Ureter (tissue), 1 donor: ENCODE data around the gene HIP1. TPM values are rescaled to one million over a fixed set of nuclear protein-coding genes. Genes with fewer than 3 reads are reported as not detected.
"Not testable (repeated sequence)": the region's sequence is repeated elsewhere in the genome, so short reads cannot be mapped to it uniquely, and the experiment has no call there.

ENCODE experiments used
- DNase-seq: peaks from one replicate; pipeline ENCODE4 v3.0.0-alpha.2; 2020; ENCODE audit warnings: low spot score
- total RNA-seq: library from RNA; stranded (reverse); gene quantifications from one replicate; pipeline ENCODE4 v1.2.4, GENCODE V29; 2023
- donor health status: DM: yes; HTN: yes; CAD: no.

The HIP1 gene
- total RNA-seq, 1 donor from 2014 or later = 31.6 TPM

DNA sequence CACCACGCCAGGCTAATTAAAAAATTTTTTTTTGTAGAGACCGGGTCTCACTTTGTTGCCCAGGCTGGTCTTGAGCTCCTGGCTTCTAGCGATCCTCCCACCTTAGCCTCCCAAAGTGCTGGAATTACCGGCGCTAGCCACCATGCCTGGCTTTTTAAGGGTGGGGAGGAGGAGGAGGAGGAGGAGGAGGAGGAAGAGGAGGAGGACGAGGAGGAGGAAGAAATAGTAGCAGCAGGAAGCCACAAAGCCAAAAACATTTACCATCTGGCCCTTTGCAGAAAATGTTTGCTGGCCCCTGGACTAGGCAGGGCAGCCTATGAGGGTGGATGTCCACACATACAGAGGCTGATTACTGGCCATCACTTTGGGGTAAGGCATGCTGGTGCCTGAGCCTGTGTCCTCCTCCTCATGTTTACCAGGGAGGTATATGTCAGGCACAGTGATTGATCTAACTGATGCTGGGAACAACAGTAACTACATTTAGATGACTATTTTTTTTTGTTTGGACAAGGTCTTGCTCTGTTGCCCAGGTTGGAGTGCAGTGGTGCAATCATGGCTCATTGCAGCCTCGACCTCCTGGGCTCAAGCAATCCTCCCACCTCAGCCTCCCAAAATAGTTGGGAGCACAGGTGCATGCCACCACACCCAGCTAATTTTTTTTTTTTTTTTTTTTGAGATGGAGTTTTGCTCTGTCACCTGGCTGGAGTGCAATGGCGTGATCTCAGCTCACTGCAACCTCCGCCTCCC, 122.1 kb downstream of the HIP1 start:
- no peak for DNase-seq

DNA sequence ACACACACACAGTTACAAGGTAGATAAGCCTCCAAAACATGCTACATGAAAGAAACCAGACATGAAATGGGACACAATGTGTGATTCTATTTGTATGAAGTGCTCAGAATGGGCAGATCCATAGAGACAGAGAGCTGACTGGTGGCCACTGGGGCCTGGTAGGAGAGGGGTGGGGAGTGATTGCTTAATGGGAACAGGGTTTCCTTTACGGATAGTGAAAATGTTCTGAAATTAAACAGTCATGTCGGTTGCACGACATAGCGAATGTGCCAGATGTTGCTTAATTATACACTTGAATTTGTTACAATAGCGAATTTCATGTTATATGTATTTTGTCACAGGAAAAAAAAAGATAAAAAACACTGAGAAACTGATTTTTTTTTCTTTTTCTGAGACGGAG, 124.3 kb downstream of the HIP1 start:
- DNase-seq = no peak

DNA sequence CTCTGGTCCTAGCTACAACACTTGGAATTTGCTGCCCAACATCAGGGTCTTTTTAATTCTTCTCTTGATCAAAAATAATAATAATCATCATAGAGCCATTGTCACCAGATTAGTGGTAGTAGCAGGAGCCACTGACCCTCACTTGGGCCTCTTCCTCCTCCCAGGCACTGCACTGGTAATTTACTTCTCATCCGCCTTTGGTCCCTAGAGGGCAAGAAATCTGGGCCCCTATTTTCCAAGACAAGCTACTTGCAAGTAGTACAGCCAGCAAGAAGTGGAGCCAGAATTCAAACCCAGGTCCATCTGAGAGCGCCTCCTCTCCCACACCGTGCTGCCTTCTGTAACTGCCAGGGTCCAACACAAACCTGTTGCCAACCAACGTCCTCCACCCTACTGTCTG, 125.4 kb downstream of the HIP1 start:
- no peak for DNase-seq

DNA sequence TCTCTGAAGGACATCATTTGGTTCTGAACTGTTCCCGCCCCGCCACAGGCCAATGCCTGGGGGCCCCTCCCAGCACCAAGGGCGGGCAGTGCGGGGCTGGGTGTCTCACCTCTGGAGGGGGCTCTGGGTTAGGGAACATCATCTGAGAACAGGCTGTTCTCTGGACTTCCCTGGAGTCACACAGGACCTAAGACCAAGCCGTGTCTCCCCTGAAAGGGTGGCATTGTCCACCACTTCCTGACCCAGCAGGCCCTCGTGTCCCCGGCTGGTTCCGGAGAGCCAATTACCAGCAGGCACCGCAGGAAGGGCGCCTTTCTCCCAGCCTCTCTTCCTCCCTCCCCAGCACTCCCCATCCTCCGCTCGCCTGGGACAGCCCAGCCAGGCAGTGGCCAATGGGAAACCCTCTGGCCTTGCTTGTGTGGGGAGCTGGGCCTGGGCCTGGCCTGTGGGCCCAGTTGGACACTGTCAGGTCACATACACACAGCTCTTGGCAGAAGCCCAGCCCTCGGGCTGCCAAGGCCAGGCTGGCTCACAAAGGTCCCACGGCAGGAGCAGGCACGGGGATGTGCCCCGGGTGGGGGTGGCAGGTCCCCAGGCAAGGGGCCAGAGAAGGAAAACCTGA, 127.1 kb downstream of the HIP1 start:
- peak; percentile 52 for DNase-seq

DNA sequence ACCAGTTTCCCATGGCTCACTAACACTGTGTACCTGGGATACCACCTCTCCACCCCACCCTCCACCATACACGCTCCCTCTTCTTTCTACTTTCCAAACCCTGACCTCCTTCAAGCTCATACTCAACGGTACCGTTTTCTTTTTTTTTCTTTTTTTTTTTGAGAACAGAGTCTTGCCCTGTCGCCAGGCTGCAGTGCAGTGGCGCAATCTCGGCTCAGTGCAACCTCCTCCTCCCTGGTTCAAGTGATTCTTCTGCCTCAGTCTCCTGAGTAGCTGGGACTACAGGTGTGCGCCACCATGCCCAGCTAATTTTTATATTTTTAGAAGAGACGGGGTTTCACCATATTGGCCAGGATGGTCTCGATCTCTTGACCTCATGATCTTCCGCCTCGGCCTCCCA, 129.3 kb downstream of the HIP1 start:
- not testable (repeated sequence) for DNase-seq

DNA sequence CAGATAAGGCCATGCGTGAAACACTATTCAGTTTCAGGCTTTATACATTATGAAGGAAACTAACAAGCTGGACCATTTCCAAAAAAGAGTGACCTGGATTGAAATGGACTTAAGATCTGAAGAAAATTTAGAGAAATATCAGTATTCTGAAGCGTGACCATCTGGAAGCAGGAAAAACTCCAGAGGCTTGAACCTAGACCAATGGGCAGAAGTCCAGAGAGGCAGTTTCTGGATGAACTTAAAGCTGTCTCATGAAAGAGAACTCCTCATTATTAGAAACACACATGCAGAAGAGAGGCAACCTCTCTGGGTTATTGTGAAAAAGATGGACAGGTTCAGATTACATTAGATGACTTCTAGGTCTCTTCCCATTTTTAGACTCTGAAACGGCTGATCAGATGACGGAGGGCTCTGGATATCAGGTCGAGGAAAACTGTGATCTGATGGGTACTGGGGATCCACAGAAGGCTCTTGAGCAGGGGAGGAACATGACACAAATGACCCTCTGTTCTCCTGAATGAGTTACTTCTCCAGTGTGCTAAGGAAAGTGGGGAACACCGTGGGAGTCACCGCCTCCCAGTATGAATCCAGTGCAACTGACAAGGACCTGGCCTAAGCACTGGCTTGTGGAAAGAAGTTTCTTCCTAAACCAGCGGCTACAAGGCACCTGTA, 130.2 kb downstream of the HIP1 start:
- DNase-seq = no peak

DNA sequence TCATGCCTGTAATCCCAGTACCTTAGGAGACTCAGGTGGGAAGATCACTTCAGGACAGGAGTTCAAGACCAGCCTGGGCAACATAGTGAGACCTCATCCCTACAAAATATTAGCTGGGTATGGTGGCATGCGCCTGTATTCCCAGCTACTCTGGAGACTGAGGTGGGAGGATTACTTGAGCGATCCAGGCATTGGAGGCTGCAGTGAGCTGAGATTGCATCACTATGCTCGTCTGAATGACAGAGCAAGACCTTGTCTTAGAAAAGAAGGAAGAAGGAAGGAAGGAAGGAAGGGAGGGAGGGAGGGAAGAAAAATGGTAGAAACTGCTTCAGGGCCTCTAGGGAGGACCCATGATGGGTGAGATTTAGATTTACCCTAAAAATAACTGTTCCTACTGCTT, 134.3 kb downstream of the HIP1 start:
- DNase-seq = no peak

DNA sequence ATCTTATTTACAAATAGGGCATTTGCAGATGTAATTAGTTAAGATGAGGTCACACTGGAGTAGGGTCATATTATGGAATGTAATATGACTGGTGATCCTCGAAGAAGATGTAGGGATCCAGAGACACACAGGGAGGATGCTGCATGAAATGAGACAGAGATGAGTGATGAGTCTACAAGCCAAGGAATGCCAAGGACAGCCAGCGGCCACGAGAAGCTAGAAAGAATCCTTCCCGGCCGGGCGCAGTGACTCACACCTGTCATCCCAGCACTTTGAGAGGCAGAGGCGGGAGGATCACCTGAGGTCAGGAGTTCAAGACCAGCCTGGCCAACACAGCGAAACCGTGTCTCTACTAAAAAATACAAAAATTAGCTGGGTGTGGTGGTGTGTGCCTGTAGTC, 135.9 kb downstream of the HIP1 start:
- not testable (repeated sequence) for DNase-seq

DNA sequence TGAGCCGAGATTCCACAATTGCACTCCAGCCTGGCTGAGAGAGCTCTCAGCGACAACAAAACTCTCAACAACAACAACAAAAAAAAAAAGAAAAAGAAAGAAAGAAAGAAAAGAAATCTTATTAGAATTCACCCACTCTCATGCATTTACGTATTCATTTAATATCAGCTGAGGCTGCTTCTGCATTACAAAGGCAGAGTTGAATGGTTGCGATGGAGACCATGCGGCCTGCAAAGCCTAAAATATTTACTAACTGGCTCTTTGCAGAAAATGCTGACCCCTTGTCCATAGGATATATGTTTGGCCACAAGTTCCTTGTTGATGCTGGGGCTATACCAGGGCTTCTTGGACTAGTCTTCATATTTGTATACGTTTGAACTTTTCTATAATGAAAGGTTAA, 137.2 kb downstream of the HIP1 start:
- no peak for DNase-seq

DNA sequence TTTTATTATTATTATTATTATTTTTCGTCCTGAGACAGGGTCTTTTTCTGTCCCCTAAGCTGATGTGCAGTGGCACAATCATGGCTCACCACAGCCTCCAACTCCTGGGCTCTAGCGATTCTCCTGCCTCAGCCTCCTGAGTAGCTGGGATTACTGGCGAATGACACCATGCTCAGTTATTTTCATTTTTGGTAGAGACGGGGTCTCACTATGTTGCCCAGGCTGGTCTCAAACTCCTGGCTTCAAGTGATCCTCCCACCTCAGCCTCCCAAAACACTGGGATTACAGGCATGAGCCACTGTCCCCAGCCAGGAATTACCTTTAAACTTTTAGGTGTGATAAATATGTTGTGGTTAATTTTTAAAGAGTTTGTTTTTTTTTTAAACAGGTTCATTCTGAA, 138.0 kb downstream of the HIP1 start:
- not testable (repeated sequence) for DNase-seq

DNA sequence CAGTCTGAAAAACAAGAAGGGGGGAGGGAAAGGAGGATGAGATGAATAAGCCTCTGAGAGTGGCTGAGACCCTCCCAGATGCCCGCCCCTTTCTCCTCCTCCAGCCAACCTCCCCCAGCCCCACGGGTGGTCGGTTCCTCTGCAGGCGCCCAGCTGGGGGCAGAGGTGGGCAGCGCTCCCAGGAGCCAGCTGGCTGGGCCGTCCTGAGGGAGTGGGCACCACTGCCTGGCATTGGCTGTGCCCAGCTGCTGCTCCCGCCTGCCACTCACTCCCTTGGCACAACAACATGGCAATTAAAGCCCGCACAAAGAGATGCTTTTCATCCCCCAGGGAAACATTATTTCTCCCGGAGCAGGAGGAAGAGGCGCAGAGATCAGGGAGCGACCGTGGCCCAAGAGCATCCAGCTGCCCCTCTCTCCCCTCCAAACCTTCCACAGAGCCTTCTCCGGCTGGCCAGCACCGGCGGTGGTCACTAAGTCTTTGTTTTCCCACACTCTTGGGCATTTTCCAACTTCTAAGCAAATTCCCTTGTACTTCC, 139.4 kb downstream of the HIP1 start:
- no peak for DNase-seq

DNA sequence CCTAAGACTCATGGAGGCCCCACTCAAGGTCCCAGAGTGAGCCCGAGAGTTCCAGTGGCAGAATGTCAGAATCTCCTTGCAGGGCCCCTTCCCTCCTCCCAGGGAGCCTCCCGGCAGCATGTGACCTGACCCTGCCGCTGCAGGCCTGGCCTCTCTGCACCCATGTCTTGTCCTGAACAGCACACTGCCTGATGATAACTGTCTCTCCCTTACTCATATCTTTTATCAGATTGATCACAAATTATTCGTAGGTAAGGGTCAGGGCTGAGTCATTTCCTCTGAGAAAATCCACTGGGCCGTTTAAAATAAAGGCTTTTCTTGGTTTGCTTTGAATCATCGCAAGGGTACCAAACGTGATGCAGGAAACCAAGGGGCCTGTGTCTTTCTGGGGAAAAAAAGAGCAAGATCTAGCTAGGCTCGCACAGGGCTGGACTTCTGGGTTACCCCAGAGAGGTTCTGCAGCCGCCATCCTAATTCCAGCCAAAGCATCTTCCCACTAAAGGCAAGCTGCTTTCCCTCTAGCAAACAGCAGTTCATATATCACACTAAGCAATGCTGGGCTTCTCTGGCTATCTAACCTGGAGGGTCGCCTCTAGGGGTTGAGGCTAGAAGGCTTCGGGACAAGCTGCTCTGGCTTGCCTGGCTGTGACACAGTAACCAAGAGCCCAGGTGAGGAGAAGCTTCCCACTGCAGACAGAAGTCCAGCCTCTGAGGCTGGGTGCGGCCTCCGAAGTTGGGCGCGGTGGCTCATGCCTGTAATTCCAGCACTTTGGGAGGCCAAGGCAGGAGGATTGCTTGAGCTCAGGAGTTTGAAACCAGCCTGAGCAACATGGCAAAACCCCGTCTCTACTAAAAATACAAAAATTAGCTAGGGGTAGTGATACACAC, 141.8 kb downstream of the HIP1 start:
- DNase-seq = no peak

DNA sequence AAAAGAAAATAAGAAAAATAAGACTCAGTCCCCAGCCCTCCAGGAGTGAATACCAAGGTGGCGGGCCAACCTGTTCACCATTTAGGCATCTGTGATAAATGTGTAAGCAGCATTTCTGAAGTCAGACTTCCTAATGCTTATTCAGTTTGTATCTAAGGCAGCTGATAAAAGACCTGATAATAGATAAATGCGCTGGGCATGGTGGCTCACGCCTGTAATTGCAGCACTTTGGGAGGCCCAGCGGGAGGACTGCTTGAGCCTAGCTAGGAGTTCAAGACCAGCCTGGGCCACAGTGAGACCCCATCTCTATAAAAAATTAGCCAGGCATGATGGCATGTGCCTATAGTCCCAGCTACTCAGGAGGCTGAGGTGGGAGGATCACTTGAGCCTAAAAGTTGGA, 143.0 kb downstream of the HIP1 start:
- no peak for DNase-seq

DNA sequence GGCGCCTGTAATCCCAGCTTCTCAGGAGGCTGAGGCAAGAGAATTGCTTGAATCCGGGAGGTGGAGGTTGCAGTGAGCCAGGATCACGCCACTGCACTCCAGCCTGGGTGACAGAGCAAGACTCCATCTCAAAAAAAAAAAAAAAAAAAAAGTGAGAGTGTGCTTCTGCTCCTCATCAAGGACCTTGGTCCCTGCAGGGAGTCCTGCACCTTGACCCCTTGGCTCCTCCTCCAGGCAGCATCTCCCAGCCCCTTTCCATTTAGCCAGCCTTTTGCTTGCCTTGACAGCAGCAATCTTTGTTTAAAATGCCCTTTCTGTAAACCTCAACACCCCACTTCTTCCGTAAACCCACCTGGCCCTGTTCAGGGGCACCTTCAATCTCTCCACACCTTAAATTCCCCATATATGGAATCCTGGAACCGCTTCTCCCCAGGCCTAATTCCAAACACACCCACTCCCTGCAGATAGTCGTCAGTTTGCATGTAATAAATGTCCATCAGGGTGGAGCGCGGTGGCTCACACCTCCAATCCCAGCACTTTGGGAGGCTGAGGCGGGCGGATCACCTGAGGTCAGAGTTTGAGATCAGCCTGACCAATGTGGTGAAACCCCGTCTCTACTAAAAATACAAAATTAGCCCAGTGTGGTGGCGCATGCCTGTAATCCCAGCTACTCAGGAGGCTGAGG, 145.1 kb downstream of the HIP1 start:
- DNase-seq = not testable (repeated sequence)

DNA sequence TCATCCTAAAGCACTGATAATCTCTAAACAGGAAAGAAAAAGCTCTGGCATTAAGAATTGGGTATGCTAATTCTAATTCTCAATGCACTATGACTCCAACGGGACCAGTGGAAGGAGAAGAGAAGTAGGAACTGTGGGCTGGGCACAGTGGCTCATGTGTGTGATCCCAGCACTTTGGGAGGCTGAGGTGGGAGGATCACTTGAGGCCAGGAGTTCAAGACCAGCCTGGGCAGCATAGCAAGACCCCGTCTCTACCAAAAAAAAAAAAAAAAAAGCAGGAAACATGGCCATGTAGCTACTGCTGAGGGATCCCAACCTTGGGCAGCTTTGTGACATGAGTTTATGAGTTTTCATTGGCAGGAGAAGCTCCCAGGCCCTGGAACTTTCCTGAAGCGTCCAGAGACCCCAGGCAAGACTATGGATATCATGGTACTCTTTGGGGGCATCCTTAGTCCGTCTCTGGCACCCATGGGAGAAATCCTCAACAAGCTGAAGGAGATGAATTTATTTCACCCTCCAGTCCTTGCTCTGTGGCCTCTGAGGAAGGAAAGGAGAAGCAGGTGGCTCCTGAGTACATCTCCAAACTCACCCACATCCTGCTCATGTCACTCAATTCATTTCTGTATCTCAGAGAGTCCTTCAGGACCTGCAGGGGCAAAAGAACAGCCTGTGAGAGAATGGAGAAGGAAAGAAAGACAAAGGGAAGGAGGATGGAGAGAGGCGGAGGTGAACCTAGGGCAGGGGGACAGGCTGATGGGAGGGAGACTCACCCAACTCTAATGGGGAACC, 147.1 kb downstream of the HIP1 start:
- no peak for DNase-seq

DNA sequence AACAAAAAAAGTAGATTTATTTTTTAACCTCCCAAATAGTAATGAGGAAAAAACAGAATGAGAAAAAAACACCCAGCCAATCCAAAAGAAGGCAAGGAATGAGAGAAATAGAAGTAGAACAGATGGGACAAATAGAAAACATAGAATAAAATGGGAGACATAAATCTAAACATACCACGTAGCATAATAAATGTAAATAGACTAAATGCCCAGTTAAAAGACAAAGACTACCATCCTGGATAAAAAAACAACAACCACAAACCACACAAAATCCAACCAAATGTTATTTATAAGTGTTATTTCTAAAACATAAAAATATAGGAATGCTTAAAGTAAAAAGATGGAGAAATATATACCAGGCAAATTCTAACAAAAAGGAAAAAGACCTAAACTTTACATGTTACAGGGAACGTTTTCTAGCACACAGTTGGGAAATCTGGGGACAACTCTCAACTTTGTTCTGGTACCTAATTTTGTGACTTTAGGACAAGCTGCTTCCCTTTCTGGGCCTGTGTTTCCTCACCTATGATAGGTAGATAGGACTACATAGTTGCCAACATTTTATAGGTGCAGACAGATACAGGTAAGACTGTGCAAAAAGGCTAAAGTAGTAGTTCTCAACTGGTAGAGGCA, 148.3 kb downstream of the HIP1 start:
- DNase-seq = no peak

DNA sequence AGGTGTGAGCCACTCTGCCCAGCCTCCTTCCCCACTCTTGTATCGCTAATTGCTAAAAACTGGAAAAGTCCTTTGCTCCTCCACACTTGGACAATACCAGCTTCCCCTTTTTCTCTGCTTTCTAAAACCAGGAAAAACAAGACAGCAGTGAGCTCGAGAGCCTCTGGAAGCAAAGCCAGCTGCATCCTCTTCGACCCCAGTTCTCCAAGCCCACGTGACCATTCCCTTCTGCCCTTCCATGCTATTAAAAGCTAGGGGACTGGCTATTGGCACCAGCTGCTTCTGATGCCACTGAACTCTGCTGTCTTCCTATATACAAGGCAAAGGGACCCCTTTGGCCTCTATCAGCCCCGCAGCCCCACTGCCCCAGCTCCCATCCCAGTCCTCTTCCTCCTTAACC, 154.4 kb downstream of the HIP1 start:
- DNase-seq = no peak

DNA sequence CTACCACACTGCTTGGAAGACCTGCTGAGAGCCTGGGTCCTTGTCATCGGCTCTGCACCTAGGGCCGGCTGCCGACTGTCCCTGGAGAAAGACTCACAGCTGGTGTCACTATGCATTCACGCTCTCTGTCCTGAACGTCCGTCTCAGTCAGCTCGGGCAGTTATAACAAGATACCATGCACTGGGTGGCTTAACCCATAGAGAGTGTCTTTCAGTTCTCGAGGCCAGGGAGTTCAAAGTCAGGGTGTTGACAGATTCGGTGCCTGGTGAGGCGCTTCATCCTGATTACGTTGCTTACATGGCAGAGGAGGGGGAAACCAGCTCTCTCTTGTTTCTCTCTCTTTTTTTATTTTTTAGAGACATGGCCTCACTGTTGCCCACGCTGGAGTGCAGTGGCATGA, 155.5 kb downstream of the HIP1 start:
- DNase-seq = no peak

DNA sequence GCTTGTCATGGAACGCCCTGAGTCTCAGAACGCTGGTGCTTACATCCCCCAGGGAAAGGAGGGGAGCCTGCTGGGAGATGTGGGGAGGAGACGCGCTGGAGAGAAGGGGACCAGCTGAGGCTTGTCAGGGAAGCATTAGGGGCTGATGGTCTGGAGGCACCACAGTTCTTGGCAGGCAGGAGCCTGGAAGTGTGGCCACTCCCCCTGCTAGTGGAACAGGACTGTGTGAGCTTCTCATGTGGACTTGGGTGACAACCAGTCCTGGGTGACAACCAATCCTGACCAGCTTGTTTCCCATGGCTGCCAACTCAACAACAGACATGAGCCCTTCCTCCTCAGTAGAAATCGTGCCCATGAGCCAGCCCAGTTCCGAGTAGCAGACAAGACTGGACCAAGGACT, 158.8 kb downstream of the HIP1 start:
- DNase-seq = no peak

DNA sequence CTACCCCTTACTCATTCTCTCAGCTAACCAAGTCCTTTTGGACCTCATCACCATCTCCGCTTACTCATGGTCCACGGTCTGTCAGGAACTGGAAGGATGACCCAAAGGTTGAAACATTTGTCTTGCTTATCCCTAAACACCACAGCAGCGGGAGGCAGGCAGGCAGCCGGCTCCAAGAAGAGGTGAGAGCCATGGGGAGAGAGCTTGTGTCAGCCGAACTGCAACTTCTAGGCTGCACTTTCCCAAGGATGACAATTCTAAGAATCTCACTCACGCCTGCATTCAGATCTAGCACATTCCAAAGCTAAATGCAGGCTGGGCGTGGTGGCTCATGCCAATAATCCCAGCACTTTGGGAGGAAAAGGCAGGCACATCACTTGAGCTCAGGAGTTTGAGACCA, 160.7 kb downstream of the HIP1 start:
- no peak for DNase-seq
